CD4-positive, alpha-beta T cell treated with Interleukin-6 at 100 ng/mL for 8 hours (primary cell): ENCODE data around the gene SPEN.

Experiments
- DNase-seq: peaks from one replicate; pipeline ENCODE4 v3.0.0-alpha.2; 2020; ENCODE audit warnings: mixed read lengths, low spot score

Gene SPEN

GRCh38 chr1:15985611-15986297, 138.2 kb downstream of the SPEN start:
- no peak for DNase-seq

GRCh38 chr1:15988856-15989736, 141.6 kb downstream of the SPEN start:
- DNase-seq: no peak

DNA sequence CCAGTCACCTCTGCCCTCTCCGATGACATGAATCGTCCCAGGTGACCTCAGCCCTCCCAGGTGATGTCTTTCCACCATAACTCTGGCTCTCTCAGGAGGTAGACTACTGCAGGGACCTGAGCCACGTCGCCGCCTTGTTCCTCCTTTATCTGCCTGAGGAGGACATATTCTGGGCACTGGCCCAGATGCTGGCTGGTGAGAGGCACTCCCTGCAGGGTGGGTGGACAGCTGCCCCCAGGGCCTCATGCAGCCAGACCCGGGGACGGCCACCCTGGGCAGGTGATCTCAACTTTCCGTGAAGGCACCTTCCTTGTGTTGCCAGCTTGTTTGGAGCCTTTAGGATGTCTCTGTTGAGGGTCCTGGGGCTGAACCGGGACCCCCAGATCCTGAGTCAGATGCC, 142.3 kb downstream of the SPEN start:
- DNase-seq: no peak
